Uterus (tissue), 4 donors: ENCODE results near the gene ERG. TPM values are rescaled to one million over a fixed set of nuclear protein-coding genes. Genes with fewer than 3 reads are reported as not detected.

ENCODE experiments used
- DNase-seq, 2 donors: peaks; one replicate each; pipeline ENCODE4 v3.0.0-alpha.2; 2019 to 2020
- H3K27ac ChIP-seq, 2 donors: fragments of 200-600 bp; sonication (generic); 1 replicate in 1 of 2; 2 replicates in 1 of 2; pipeline ENCODE4 v1.5.1; 2016 to 2018
- H3K27me3 ChIP-seq, 2 donors: fragments of 200-600 bp; sonication (generic); one replicate each; pipeline ENCODE4 v1.5.1; 2018 to 2019; ENCODE audit warnings: control low read depth in 1 of 2
- H3K36me3 ChIP-seq, 2 donors: fragments of 200-600 bp; sonication (generic); one replicate each; pipeline ENCODE4 v1.5.1; 2019; ENCODE audit warnings: control low read depth in 1 of 2
- H3K4me1 ChIP-seq, 2 donors: fragments of 200-600 bp; sonication (generic); one replicate each; pipeline ENCODE4 v1.5.1; 2018 to 2019; ENCODE audit warnings: control low read depth in 1 of 2
- H3K4me3 ChIP-seq, 2 donors: fragments of 200-600 bp; sonication (generic); 1 replicate in 1 of 2; 2 replicates in 1 of 2; pipeline ENCODE4 v1.5.1; 2018 to 2019; ENCODE audit warnings: mild to moderate bottlenecking in 1 of 2
- H3K9me3 ChIP-seq, 2 donors: fragments of 200-600 bp; sonication (generic); one replicate each; pipeline ENCODE4 v1.5.1; 2019; ENCODE audit warnings: control low read depth in 1 of 2
- POLR2A ChIP-seq, 2 donors: fragments of 450-650 bp; IDR thresholded peaks; one replicate each; pipeline ENCODE4 v1.6.1; 2016; ENCODE audit warnings: antibody characterized with exemption in 2 of 2, mild to moderate bottlenecking in 1 of 2, moderate library complexity in 1 of 2
- intact Hi-C: fragments of 100-400 bp; cut with DNase I; formaldehyde crosslinking; loops from one replicate; pipeline ENCODE4 v1.15.1; 2023; ENCODE audit warnings: low total_unique reads
- total RNA-seq, 4 donors: library from RNA; depleted of rRNA in 3 of 4; stranded (reverse); fragments of >200 nt in 3 of 4; gene quantifications; one replicate each; pipeline versions ENCODE4 v1.1.0 to v1.2.4, GENCODE V29; 2014 to 2023
- TF ChIP-seq, protein P1 (sequence below), 4 experiments: fragments of 200-600 bp in 2 of 4; fragments of 450-650 bp in 2 of 4; sonication (generic) in 2 of 4; IDR thresholded peaks; one replicate each; pipeline ENCODE4 v1.5.1; 2016 to 2019; ENCODE audit warnings: antibody characterized with exemption in 4 of 4, mild to moderate bottlenecking in 2 of 4, moderate library complexity in 1 of 4
- donor health status: DM: yes; HTN: yes; CAD: no.

Gene ERG
- total RNA-seq, 4 donors from 2014 or later, result 10.4 to 78.6 (median 31.1) TPM

DNA sequence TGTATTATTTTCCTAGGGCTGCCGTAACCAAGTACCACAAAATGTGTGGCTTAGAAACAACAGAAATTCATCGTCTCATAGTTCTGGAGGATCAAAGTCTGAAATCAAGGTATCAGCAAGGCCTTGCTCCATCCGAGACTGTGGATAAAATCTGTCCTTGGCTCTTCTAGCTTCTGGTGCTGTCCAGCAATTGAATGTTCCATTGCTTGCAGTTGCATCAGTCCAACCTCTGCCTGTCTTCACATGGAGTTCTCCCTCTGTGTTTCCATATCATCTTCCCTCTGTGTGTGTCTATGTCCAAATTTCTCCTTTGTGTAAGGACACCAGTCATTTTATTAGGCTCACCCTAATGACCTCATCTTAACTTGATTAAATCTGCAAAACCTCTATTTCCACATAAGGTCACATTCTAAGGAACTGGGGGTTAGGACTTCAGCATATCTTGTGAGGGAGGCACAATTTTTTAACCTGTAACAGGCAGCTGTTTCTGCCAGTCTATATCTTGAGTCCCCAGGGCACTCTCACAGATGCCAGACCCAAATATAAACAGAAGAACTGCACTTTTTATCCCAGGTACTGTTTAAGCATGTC lies 84.2 kb downstream of the ERG start:
- Histone ChIP-seq H3K27me3 (no peaks in the 10 kb centered on the region), H3K27ac (no peak overlapping the region), H3K4me1 (no peaks in the 10 kb centered on the region), H3K36me3 (no peaks in the 10 kb centered on the region), H3K4me3 (no peak overlapping the region), H3K9me3 (no peaks in the 10 kb centered on the region)
- no peak for DNase-seq
- no peak for TF ChIP-seq POLR2A (IDR thresholded peaks at IDR 0.05)
- TF ChIP-seq, protein P1, sequence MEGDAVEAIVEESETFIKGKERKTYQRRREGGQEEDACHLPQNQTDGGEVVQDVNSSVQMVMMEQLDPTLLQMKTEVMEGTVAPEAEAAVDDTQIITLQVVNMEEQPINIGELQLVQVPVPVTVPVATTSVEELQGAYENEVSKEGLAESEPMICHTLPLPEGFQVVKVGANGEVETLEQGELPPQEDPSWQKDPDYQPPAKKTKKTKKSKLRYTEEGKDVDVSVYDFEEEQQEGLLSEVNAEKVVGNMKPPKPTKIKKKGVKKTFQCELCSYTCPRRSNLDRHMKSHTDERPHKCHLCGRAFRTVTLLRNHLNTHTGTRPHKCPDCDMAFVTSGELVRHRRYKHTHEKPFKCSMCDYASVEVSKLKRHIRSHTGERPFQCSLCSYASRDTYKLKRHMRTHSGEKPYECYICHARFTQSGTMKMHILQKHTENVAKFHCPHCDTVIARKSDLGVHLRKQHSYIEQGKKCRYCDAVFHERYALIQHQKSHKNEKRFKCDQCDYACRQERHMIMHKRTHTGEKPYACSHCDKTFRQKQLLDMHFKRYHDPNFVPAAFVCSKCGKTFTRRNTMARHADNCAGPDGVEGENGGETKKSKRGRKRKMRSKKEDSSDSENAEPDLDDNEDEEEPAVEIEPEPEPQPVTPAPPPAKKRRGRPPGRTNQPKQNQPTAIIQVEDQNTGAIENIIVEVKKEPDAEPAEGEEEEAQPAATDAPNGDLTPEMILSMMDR (IDR thresholded peaks at IDR 0.05), result no peak
- intact Hi-C loops, result no loop called here

DNA sequence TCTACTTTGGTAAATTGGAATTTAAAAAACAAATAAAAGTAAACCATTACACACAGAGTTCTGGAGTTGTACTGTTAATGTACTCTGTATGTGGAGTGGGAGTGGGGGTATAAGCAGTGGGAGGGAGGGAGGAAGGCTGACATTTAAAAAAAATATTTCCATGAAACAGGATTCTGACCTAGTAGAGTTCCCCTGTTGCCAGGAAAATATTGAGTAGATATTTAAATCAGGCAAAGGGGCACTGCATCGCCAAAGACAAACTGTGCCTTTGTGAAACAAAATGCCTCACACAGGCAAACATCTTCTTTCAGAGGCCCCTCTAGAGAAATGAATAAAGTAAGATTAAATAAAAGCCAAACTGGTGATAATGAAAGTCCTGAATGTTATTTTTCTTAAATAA lies 87.8 kb downstream of the ERG start:
- no peaks in the 10 kb centered on the region for H3K4me1 ChIP-seq
- no peaks in the 10 kb centered on the region for H3K9me3 ChIP-seq
- H3K27me3 ChIP-seq, result no peaks in the 10 kb centered on the region
- no peaks in the 10 kb centered on the region for H3K36me3 ChIP-seq
- intact Hi-C loops, result no loop called here
- no peak for TF ChIP-seq POLR2A (IDR thresholded peaks at IDR 0.05)
- TF ChIP-seq, protein P1 (IDR thresholded peaks at IDR 0.05), result no peak
- no peak overlapping the region for H3K27ac ChIP-seq
- H3K4me3 ChIP-seq, result no peak overlapping the region
- no peak for DNase-seq

DNA sequence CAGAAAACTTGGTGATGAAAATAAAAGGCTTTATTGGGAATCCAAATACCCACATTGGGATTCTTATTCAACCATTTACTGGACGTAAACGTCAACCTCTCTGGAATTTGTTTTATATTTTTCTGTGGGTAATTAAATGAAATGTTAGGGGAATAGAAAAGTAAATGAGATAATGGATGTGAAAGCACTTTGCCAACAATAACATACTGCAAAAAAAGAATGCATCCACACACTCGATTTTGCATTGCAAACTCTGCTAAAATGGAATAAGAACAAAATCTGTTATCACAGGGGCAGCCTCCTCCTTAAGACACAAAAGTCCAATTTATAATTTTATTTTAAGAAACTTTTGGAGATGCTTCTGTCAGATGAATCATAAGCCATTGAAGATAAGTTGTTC lies 88.4 kb downstream of the ERG start:
- Histone ChIP-seq H3K27me3 (no peaks in the 10 kb centered on the region), H3K9me3 (no peaks in the 10 kb centered on the region), H3K4me3 (no peak overlapping the region), H3K36me3 (no peaks in the 10 kb centered on the region), H3K4me1 (no peaks in the 10 kb centered on the region), H3K27ac (no peak overlapping the region)
- no peak for TF ChIP-seq POLR2A (IDR thresholded peaks at IDR 0.05)
- TF ChIP-seq, protein P1 (IDR thresholded peaks at IDR 0.05), result no peak
- intact Hi-C loops, result no loop called here
- no peak for DNase-seq

DNA sequence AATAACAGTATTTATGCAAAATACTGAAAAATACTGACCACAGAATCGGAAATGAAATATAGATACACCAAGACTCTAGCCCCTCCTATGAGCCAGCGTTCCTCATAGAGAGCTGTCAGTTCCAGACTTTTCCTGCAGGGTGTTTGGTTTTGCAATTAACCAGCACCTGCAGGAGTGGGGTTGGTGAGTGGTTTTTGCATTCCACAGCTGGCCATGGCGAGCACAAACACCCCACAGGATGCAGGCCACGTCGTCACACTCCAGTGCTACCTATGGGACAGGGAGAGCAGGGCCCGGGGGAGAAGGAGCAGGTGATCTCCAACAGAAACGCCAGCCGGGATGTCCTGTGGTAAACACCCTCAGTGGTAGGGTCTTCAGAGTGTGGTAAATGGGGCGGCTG lies 94.1 kb downstream of the ERG start:
- intact Hi-C loops, result no loop called here
- H3K27me3 ChIP-seq, result no peaks in the 10 kb centered on the region
- no peak overlapping the region for H3K4me3 ChIP-seq
- H3K9me3 ChIP-seq, result no peaks in the 10 kb centered on the region
- TF ChIP-seq, protein P1 (IDR thresholded peaks at IDR 0.05), result no peak
- no peaks in the 10 kb centered on the region for H3K4me1 ChIP-seq
- no peak for DNase-seq
- H3K36me3 ChIP-seq, result no peaks in the 10 kb centered on the region
- no peak overlapping the region for H3K27ac ChIP-seq

DNA sequence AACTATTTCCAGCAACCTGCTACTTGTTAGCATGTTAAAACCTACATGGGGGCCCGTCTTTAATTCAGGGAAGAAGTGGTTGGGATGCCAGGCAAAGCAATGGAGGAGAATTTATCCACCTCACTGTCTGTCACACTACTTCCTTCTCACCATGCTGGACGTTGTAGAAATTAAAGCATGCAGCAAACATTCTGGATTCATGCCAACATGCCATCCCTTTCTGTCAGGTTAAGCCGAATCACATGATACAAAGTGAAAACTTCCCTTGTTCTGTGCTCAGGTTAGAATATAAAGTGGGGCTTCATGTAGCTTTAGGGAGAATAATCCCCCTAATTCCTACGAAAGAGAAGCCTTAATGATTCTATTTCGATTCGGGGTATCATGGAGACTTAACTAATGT lies 95.5 kb downstream of the ERG start:
- Histone ChIP-seq H3K4me1 (no peaks in the 10 kb centered on the region), H3K4me3 (no peak overlapping the region), H3K9me3 (no peaks in the 10 kb centered on the region), H3K27me3 (no peaks in the 10 kb centered on the region), H3K27ac (no peak overlapping the region), H3K36me3 (no peaks in the 10 kb centered on the region)
- DNase-seq, result no peak
- TF ChIP-seq POLR2A (IDR thresholded peaks at IDR 0.05), result no peak
- TF ChIP-seq, protein P1 (IDR thresholded peaks at IDR 0.05), result no peak
- intact Hi-C loops, result no loop called here
